Prostate gland (tissue), 2 donors: Measurements from ENCODE around the gene RAB3B.
"Not testable (repeated sequence)": the region's sequence is repeated elsewhere in the genome, so short reads cannot be mapped to it uniquely, and the experiment has no call there.

Experiments used
- POLR2A ChIP-seq: fragments of 450-650 bp; IDR thresholded peaks from one replicate; pipeline ENCODE4 v1.6.1; 2016; ENCODE audit warnings: antibody characterized with exemption, mild to moderate bottlenecking
- POLR2AphosphoS5 ChIP-seq: sonication (generic); formaldehyde crosslinking; IDR thresholded peaks from one replicate; pipeline ENCODE4 v1.6.1; 2017; ENCODE audit warnings: antibody characterized with exemption
- TF ChIP-seq, protein P1 (sequence below), 4 experiments: fragments of 200-600 bp in 2 of 4; fragments of 450-650 bp in 2 of 4; sonication (generic) in 2 of 4; IDR thresholded peaks; 1 replicate in 3 of 4; 2 replicates in 1 of 4; pipeline ENCODE4 v1.5.1; 2016 to 2019; ENCODE audit warnings: antibody characterized with exemption in 4 of 4, mild to moderate bottlenecking in 2 of 4, moderate library complexity in 2 of 4

DNA sequence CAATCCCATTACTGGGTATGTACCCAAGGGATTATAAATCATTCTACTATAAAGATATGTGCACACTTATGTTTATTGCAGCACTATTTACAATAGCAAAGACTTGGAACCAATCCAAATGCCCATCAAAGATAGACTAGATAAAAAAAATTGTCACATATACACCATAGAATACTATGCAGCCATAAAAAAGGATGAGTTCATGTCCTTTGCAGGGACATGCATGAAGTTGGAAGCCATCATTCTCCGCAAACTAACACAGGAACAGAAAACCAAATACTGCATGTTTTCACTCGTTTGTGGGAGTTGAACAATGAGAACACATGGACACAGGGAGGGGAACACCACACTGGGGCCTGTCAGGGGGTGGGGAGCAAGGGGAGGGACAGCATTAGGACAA is 95.8 kb downstream of the RAB3B start:
- TF ChIP-seq POLR2A, POLR2AphosphoS5: not testable (repeated sequence)
- TF ChIP-seq, protein P1, sequence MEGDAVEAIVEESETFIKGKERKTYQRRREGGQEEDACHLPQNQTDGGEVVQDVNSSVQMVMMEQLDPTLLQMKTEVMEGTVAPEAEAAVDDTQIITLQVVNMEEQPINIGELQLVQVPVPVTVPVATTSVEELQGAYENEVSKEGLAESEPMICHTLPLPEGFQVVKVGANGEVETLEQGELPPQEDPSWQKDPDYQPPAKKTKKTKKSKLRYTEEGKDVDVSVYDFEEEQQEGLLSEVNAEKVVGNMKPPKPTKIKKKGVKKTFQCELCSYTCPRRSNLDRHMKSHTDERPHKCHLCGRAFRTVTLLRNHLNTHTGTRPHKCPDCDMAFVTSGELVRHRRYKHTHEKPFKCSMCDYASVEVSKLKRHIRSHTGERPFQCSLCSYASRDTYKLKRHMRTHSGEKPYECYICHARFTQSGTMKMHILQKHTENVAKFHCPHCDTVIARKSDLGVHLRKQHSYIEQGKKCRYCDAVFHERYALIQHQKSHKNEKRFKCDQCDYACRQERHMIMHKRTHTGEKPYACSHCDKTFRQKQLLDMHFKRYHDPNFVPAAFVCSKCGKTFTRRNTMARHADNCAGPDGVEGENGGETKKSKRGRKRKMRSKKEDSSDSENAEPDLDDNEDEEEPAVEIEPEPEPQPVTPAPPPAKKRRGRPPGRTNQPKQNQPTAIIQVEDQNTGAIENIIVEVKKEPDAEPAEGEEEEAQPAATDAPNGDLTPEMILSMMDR (IDR thresholded peaks at IDR 0.05): not testable (repeated sequence)
